ENCODE results near the gene RPS3A. TPM values are rescaled to one million over a fixed set of nuclear protein-coding genes. Genes with fewer than 3 reads are reported as not detected.

Gene RPS3A
- total and polyA plus RNA-seq, 2 of the 13 experiments (the other 11 are each of a cell fraction or from before 2014, with no cell fraction given): 3,332 to 3,626 TPM

DNA sequence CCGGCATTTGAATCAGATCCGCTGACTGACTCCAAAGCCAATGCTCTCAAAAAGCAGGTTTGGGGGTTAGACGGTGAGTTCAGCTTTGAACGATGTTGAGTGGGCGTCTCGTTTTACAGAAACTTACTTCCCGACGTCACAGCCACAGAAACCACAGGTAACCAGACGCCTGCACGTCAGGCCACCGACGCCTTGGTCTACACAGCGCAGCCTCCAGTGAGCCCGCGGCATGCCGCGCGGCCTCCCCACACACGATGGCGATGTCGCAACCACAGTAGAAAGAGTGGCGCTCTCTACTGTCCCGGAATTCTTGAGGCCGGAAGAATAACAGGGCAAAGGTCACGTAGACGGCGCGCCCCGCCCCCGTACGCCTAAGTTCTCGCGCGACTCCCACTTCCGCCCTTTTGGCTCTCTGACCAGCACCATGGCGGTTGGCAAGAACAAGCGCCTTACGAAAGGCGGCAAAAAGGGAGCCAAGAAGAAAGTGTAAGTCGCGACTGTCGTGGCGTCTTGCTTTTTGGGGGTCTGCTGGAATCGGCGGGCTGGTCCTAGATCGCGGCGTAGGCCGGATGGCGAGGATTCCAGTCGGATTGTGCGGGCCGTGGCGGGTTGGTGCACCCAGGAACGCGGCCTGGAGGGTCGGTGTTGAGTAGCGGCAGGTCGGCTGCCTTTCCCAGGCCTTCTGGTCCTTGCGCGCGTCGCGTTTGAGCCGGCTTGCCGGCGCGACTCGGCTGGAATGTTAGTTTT is at the start of gene RPS3A (continued):
- TF ChIP-seq ZNF33B (CRISPR knock-in tag; IDR thresholded peaks at IDR 0.05) (no peak), SCMH1 (CRISPR knock-in tag; IDR thresholded peaks at IDR 0.05; ENCODE audit: borderline replicate concordance) (no peak), ZBTB44 (CRISPR knock-in tag; IDR thresholded peaks at IDR 0.05) (no peak), SNAPC2 (CRISPR knock-in tag; IDR thresholded peaks at IDR 0.05) (peak; percentile 95; the same call in 1 of the 2 replicates), TEAD3 (CRISPR knock-in tag; optimal IDR thresholded peaks at IDR 0.05; ENCODE audit: borderline replicate concordance) (peak; percentile 97), ZNF230 (CRISPR knock-in tag; IDR thresholded peaks at IDR 0.05) (no peak; the same call in 1 of the 2 replicates), ZNF12 (CRISPR knock-in tag; IDR thresholded peaks at IDR 0.05) (peak; percentile 54; the same call in 1 of the 2 replicates), NR2F6 (IDR thresholded peaks at IDR 0.05) (peak; percentile 86), NR2F6 (CRISPR knock-in tag; IDR thresholded peaks at IDR 0.05) (peak; percentile 94), ZFP1 (CRISPR knock-in tag; IDR thresholded peaks at IDR 0.05) (peak; percentile 74; the same call in 1 of the 2 replicates), KAT7 (CRISPR knock-in tag; IDR thresholded peaks at IDR 0.05; ENCODE audit: borderline replicate concordance) (peak; percentile 88), ARNT2 (CRISPR knock-in tag; IDR thresholded peaks at IDR 0.05; ENCODE audit: low read depth) (peak; percentile 95; the same call in 1 of the 2 replicates), ISL2 (CRISPR knock-in tag; IDR thresholded peaks at IDR 0.05) (peak; percentile 85), ZSCAN20 (CRISPR knock-in tag; IDR thresholded peaks at IDR 0.05; ENCODE audit: borderline replicate concordance) (no peak), SRY (CRISPR knock-in tag; IDR thresholded peaks at IDR 0.05) (peak; percentile 95), ZNF180 (CRISPR knock-in tag; IDR thresholded peaks at IDR 0.05; ENCODE audit: borderline replicate concordance, low read depth) (0 out of 2 replicates have a peak, but pooled peaks have one; percentile 72), STAT5B (CRISPR knock-in tag; IDR thresholded peaks at IDR 0.05) (no peak), ZNF629 (CRISPR knock-in tag; conservative IDR thresholded peaks at IDR 0.05) (peak; percentile 52), ZNF709 (CRISPR knock-in tag; IDR thresholded peaks at IDR 0.05) (peak; percentile 91)
- TF ChIP-seq, protein P1, sequence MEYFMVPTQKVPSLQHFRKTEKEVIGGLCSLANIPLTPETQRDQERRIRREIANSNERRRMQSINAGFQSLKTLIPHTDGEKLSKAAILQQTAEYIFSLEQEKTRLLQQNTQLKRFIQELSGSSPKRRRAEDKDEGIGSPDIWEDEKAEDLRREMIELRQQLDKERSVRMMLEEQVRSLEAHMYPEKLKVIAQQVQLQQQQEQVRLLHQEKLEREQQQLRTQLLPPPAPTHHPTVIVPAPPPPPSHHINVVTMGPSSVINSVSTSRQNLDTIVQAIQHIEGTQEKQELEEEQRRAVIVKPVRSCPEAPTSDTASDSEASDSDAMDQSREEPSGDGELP (IDR thresholded peaks at IDR 0.05; ENCODE audit: borderline replicate concordance, low read depth): peak; percentile 20; the same call in 1 of the 2 replicates
- TF ChIP-seq, protein P2, sequence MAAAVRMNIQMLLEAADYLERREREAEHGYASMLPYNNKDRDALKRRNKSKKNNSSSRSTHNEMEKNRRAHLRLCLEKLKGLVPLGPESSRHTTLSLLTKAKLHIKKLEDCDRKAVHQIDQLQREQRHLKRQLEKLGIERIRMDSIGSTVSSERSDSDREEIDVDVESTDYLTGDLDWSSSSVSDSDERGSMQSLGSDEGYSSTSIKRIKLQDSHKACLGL (CRISPR knock-in tag; IDR thresholded peaks at IDR 0.05): peak; percentile 74; the same call in 1 of the 2 replicates
- TF ChIP-seq, protein P3, sequence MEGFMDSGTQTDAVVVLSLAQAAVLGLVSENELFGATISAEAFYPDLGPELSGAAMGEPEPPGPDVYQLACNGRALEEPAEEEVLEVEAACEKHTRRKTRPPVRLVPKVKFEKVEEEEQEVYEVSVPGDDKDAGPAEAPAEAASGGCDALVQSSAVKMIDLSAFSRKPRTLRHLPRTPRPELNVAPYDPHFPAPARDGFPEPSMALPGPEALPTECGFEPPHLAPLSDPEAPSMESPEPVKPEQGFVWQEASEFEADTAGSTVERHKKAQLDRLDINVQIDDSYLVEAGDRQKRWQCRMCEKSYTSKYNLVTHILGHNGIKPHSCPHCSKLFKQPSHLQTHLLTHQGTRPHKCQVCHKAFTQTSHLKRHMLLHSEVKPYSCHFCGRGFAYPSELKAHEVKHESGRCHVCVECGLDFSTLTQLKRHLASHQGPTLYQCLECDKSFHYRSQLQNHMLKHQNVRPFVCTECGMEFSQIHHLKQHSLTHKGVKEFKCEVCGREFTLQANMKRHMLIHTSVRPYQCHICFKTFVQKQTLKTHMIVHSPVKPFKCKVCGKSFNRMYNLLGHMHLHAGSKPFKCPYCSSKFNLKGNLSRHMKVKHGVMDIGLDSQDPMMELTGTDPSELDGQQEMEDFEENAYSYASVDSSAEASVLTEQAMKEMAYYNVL (CRISPR knock-in tag; IDR thresholded peaks at IDR 0.05; ENCODE audit: borderline replicate concordance): peak; percentile 64; the same call in 1 of the 2 replicates
- TF ChIP-seq, protein P4, sequence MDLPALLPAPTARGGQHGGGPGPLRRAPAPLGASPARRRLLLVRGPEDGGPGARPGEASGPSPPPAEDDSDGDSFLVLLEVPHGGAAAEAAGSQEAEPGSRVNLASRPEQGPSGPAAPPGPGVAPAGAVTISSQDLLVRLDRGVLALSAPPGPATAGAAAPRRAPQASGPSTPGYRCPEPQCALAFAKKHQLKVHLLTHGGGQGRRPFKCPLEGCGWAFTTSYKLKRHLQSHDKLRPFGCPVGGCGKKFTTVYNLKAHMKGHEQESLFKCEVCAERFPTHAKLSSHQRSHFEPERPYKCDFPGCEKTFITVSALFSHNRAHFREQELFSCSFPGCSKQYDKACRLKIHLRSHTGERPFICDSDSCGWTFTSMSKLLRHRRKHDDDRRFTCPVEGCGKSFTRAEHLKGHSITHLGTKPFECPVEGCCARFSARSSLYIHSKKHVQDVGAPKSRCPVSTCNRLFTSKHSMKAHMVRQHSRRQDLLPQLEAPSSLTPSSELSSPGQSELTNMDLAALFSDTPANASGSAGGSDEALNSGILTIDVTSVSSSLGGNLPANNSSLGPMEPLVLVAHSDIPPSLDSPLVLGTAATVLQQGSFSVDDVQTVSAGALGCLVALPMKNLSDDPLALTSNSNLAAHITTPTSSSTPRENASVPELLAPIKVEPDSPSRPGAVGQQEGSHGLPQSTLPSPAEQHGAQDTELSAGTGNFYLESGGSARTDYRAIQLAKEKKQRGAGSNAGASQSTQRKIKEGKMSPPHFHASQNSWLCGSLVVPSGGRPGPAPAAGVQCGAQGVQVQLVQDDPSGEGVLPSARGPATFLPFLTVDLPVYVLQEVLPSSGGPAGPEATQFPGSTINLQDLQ (CRISPR knock-in tag; IDR thresholded peaks at IDR 0.05): peak; percentile 78; the same call in 1 of the 2 replicates
